Immature natural killer cell (primary cell): ENCODE data around the gene GRK6. TPM values are rescaled to one million over a fixed set of nuclear protein-coding genes. Genes with fewer than 3 reads are reported as not detected.

ENCODE experiments used
- DNase-seq, 3 donors: peaks; one replicate each; pipeline ENCODE4 v3.0.0; 2022; ENCODE audit warnings: mixed read lengths in 1 of 3
- H3K27ac Mint-ChIP-seq, 6 donors: one replicate each; pipeline ENCODE4 v1.8.0; 2020; ENCODE audit warnings: mixed read lengths in 6 of 6, mild to moderate bottlenecking in 5 of 6, inconsistent platforms in 4 of 6, moderate library complexity in 3 of 6
- H3K27me3 Mint-ChIP-seq, 3 donors: one replicate each; pipeline ENCODE4 v1.8.0; 2020 to 2021; ENCODE audit warnings: low read depth in 3 of 3, mild to moderate bottlenecking in 3 of 3, mixed read lengths in 3 of 3, moderate library complexity in 3 of 3, inconsistent platforms in 1 of 3
- H3K36me3 Mint-ChIP-seq, 3 donors: one replicate each; pipeline ENCODE4 v1.8.0; 2020; ENCODE audit warnings: mixed read lengths in 3 of 3, inconsistent platforms in 2 of 3, mild to moderate bottlenecking in 2 of 3
- H3K4me1 Mint-ChIP-seq, 2 donors: one replicate each; pipeline ENCODE4 v1.8.0; 2020; ENCODE audit warnings: inconsistent platforms in 2 of 2, mild to moderate bottlenecking in 2 of 2, mixed read lengths in 2 of 2, moderate library complexity in 1 of 2
- H3K4me3 Mint-ChIP-seq, 5 donors: one replicate each; pipeline ENCODE4 v1.8.0; 2020; ENCODE audit warnings: mild to moderate bottlenecking in 5 of 5, mixed read lengths in 5 of 5, inconsistent platforms in 3 of 5, moderate library complexity in 3 of 5
- H3K9me3 Mint-ChIP-seq, 6 donors: one replicate each; pipeline ENCODE4 v1.8.0; 2020; ENCODE audit warnings: mild to moderate bottlenecking in 6 of 6, mixed read lengths in 6 of 6, inconsistent platforms in 4 of 6, moderate library complexity in 3 of 6
- polyA plus RNA-seq, 3 donors: library from polyadenylated mRNA; unstranded; fragments of 300-500 nt; fragmentation: Illumina TruSeq; gene quantifications; one replicate each; pipeline ENCODE4 v1.2.3, GENCODE V29; 2021

Gene GRK6
- polyA plus RNA-seq, 3 donors from 2014 or later: 102 to 129 (median 103) TPM

DNA sequence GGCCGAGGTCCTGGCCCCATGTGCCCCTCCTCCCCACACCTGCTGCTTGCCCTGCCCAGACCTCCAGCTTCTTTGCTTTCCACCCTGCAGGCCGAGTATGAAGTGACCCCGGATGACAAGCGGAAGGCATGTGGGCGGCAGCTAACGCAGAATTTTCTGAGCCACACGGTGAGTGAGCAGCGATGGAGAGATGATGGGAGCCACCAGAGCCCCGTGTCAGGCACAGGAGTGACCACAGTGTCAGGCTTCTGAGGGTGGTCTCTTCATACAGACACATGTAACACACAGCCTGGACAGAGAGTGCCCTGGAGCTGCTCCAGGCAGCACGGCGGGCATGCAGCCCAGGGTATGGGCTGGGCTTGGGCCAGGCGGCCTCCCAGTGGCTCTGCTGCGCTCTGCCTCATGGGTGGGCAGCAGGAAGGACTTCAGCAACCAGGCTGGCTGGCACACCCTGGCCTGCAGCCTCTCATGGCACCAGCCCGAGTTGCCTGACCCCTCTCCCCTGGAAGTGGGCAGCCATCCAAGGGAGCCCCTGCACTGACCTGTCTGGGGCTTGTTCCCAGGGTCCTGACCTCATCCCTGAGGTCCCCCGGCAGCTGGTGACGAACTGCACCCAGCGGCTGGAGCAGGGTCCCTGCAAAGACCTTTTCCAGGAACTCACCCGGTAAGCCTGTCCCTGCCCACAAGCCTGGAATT, 5.8 kb downstream of the GRK6 start:
- peak overlapping the region; percentile 93 to 99 (median 97) for H3K27ac Mint-ChIP-seq
- no peak for DNase-seq
- peak overlapping the region; percentile 93 to 95 (median 94) for H3K4me3 Mint-ChIP-seq
- no peaks in the 10 kb centered on the region for H3K9me3 Mint-ChIP-seq
- peaks cover 9 to 16% (median 10%) of the 10 kb centered on the region in 3 donors for H3K27me3 Mint-ChIP-seq
- peaks cover 4 to 27% (median 8%) of the 10 kb centered on the region in 3 donors for H3K36me3 Mint-ChIP-seq
- peaks cover 78 to 86% of the 10 kb centered on the region in 2 donors for H3K4me1 Mint-ChIP-seq

DNA sequence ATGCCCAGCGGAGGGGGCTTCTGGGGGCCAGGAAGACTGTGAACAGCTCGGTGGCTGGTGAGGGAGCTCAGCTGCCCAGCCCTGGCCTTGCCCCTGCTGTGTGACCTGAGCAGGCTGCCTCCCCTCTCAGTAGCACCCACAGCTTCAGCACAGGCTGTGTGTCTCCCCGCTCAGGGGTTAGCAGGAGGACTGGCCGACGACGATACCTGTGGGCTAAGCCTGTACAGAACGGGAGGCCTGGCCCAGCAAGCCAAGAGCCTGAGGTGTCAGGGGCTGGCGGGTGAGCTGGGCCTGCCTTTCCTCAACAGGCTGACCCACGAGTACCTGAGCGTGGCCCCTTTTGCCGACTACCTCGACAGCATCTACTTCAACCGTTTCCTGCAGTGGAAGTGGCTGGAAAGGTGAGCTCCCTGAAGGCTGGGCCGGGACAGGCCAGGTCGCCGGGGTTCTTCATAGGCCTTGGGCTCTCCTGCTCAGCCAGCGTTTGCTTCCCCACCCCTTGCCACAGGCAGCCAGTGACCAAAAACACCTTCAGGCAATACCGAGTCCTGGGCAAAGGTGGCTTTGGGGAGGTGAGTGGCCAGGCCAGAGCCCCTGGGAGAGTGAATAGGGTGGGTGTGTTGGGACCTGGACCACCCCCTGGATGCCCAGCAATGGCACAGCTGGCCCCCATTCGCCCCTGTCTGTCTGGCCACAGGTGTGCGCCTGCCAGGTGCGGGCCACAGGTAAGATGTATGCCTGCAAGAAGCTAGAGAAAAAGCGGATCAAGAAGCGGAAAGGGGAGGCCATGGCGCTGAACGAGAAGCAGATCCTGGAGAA, 6.6 kb downstream of the GRK6 start:
- peaks cover 74 to 85% of the 10 kb centered on the region in 2 donors for H3K4me1 Mint-ChIP-seq
- peaks cover 9 to 16% (median 10%) of the 10 kb centered on the region in 3 donors for H3K27me3 Mint-ChIP-seq
- H3K27ac Mint-ChIP-seq: peak overlapping the region in 5 of 6 donors; percentile 74 to 86 (median 79)
- H3K4me3 Mint-ChIP-seq: peak overlapping the region; percentile 23 to 94 (median 54)
- no peaks in the 10 kb centered on the region for H3K9me3 Mint-ChIP-seq
- no peak for DNase-seq
- H3K36me3 Mint-ChIP-seq: peaks cover 5 to 33% (median 9%) of the 10 kb centered on the region in 3 donors

DNA sequence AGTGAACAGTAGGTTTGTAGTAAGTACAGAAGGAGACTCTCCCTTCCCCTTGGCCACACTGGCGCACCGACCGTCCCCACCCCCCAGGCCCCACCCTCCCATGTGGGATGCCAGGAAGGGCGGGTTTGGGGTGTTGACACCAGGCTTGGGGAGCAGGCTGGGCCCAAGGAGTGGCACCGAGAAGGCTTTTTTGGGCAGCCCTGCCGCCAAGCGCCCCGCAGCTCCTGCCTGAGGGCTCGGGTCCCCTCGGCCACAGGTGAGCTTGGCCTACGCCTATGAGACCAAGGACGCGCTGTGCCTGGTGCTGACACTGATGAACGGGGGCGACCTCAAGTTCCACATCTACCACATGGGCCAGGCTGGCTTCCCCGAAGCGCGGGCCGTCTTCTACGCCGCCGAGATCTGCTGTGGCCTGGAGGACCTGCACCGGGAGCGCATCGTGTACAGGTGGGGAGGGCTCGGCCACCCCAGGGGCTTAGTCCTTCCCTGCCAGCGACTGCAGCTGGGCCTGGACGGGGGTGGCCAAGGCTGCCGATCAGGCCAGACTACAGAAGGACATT, 7.3 kb downstream of the GRK6 start:
- no peak for DNase-seq
- peak overlapping the region in 4 of 5 donors; percentile 33 to 73 (median 44) for H3K4me3 Mint-ChIP-seq
- H3K27ac Mint-ChIP-seq: peak overlapping the region; percentile 71 to 90 (median 81)

DNA sequence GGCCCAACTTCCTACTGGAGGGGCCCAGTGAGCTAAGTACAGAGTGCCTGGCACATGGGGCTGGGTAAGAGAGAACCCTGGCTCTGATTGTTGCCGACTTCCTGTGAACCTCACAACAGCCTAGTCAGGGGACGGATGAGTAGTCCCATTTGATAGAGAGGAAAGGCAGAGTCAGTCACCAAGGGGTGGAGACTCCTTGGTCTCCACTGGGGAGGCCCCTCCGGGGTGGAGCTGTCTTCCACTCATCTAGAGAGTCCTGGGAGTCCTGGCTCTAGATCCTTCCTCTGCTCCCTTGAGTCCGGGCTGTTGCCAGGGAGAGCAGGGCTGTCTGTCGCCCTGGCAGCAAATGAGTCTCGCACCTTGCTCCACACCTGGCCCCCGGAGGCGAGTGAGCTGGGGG, 8.0 kb downstream of the GRK6 start:
- peaks cover 69 to 79% of the 10 kb centered on the region in 2 donors for H3K4me1 Mint-ChIP-seq
- peaks cover 4 to 16% (median 5%) of the 10 kb centered on the region in 3 donors for H3K27me3 Mint-ChIP-seq
- H3K36me3 Mint-ChIP-seq: peaks cover 10 to 43% (median 14%) of the 10 kb centered on the region in 3 donors
- H3K27ac Mint-ChIP-seq: peak overlapping the region; percentile 72 to 90 (median 82)
- H3K4me3 Mint-ChIP-seq: peak overlapping the region; percentile 55 to 75 (median 67)
- peak in 1 of 3 donors; percentile 38 for DNase-seq
- no peaks in the 10 kb centered on the region for H3K9me3 Mint-ChIP-seq

More for the DNA sequence above, 7.3 kb downstream of the GRK6 start:
- peaks cover 9 to 38% (median 13%) of the 10 kb centered on the region in 3 donors for H3K36me3 Mint-ChIP-seq
- peaks cover 73 to 79% of the 10 kb centered on the region in 2 donors for H3K4me1 Mint-ChIP-seq
- H3K27me3 Mint-ChIP-seq: peaks cover 9 to 16% (median 10%) of the 10 kb centered on the region in 3 donors
- no peaks in the 10 kb centered on the region for H3K9me3 Mint-ChIP-seq

DNA sequence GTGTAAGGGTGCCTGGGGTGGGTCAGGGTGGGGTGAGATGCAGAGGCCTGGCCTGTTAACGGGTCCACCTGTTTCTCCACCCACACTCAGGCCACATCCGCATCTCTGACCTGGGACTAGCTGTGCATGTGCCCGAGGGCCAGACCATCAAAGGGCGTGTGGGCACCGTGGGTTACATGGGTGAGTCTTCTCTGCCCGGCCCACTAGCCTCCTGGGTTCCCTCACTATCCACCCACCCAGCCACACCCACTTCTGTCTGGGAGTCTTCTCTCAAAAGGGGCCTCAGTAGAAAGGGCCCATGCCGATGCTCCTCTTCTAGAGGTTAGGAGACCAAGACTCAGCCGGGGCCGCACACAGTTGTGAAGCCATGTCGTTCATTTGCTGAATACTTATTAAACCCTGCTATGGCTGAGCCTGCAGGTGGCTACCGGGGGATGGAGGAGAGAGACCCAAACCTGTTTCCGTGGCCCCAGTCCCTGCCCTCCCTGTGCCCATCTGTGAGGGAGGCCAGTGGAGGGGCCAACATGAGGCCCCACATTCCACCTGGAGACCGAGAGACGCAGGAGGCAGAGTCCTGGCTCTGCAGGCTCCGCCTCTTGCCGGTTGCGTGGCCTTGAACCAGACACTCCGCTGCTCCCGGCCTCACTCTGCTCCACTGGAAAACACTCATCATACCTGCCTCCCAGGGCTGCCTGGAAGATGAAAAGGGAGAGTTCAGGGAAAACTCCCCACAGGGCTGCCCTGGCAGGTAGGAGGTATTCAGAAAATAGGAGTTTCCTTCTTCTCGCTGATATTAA, 8.7 kb downstream of the GRK6 start:
- peak overlapping the region; percentile 22 to 83 (median 73) for H3K27ac Mint-ChIP-seq
- H3K4me3 Mint-ChIP-seq: peak overlapping the region in 4 of 5 donors; percentile 53 to 73 (median 64)
- H3K27me3 Mint-ChIP-seq: peaks cover 4 to 13% (median 5%) of the 10 kb centered on the region in 3 donors
- H3K9me3 Mint-ChIP-seq: no peaks in the 10 kb centered on the region
- peak; percentile 49 to 51 (median 50) for DNase-seq
- H3K36me3 Mint-ChIP-seq: peaks cover 13 to 49% (median 21%) of the 10 kb centered on the region in 3 donors
- peaks cover 68 to 79% of the 10 kb centered on the region in 2 donors for H3K4me1 Mint-ChIP-seq

DNA sequence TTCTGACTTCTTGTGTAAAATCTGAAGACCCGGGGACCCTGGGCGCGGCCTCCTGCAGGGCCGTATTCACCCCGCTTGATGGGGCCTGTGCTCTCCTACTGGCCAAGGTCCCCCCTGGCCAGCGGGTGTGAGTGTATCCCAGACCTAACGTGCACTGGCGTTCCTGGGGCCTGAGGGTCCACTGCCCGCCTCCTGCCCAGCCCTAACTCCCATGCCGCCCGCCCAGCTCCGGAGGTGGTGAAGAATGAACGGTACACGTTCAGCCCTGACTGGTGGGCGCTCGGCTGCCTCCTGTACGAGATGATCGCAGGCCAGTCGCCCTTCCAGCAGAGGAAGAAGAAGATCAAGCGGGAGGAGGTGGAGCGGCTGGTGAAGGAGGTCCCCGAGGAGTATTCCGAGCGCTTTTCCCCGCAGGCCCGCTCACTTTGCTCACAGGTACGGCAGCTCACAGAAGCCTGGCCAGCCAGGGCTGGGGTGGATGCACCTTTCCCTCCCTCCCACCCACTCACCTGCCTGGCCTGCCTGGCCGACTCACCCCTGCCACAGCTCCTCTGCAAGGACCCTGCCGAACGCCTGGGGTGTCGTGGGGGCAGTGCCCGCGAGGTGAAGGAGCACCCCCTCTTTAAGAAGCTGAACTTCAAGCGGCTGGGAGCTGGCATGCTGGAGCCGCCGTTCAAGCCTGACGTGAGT, 9.5 kb downstream of the GRK6 start:
- Mint-ChIP-seq H3K4me1 (peaks cover 59 to 73% of the 10 kb centered on the region in 2 donors), H3K27me3 (peaks cover 4 to 9% (median 5%) of the 10 kb centered on the region in 3 donors), H3K9me3 (no peaks in the 10 kb centered on the region), H3K4me3 (no peak overlapping the region), H3K27ac (peak overlapping the region in 1 of 6 donors; percentile 72), H3K36me3 (peaks cover 13 to 53% (median 21%) of the 10 kb centered on the region in 3 donors)
- no peak for DNase-seq

DNA sequence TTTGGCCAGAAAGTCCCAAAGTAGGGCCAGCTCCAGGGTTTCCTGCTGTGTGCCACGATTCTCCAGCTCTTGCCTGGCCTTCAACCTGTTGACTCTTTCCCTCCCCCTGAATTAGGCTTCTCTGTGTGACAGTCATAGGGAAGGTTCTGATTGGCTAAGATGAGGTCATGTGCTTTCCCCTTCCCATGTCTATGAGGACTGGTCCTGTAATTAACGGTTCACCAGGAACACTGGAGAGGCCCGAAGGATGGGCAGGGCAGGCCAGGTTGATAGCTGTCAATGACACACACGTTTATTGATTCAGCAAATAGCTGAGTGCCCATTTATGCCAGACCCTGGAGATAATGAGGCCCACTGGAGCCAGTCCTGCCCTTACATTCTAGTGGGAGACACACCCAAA, 11.1 kb downstream of the GRK6 start:
- peaks cover 13 to 54% (median 21%) of the 10 kb centered on the region in 3 donors for H3K36me3 Mint-ChIP-seq
- no peak overlapping the region for H3K4me3 Mint-ChIP-seq
- H3K27me3 Mint-ChIP-seq: peaks cover 0 to 3% (median 1%) of the 10 kb centered on the region in 3 donors
- H3K27ac Mint-ChIP-seq: peak overlapping the region in 3 of 6 donors; percentile 48 to 57 (median 55)
- no peaks in the 10 kb centered on the region for H3K9me3 Mint-ChIP-seq
- peaks cover 48 to 59% of the 10 kb centered on the region in 2 donors for H3K4me1 Mint-ChIP-seq
- no peak for DNase-seq

DNA sequence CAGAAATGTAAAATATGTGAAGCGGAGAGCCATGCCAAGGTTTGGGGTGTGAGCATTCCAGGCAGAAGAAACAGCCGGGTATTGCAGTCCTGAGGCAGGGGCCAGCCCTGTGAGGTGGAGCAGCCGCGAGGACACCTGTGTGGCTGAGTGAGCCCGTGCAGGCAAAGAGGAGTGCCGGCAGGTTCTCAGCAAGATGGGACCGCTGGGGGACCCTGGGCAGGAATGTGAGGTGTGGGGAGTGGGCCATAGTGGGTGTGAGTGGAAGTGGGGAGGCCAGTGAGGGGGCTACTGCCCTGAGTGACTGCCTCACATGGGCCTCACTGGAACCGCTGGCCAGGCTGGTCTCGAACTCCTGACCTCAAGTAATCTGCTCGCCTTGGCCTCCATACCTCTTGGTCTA, 12.0 kb downstream of the GRK6 start:
- H3K4me1 Mint-ChIP-seq: peaks cover 41 to 52% of the 10 kb centered on the region in 2 donors
- peaks cover 0 to 3% (median 1%) of the 10 kb centered on the region in 3 donors for H3K27me3 Mint-ChIP-seq
- H3K9me3 Mint-ChIP-seq: no peaks in the 10 kb centered on the region
- peak overlapping the region in 4 of 6 donors; percentile 34 to 84 (median 49) for H3K27ac Mint-ChIP-seq
- DNase-seq: no peak
- peaks cover 13 to 54% (median 21%) of the 10 kb centered on the region in 3 donors for H3K36me3 Mint-ChIP-seq
- H3K4me3 Mint-ChIP-seq: no peak overlapping the region

DNA sequence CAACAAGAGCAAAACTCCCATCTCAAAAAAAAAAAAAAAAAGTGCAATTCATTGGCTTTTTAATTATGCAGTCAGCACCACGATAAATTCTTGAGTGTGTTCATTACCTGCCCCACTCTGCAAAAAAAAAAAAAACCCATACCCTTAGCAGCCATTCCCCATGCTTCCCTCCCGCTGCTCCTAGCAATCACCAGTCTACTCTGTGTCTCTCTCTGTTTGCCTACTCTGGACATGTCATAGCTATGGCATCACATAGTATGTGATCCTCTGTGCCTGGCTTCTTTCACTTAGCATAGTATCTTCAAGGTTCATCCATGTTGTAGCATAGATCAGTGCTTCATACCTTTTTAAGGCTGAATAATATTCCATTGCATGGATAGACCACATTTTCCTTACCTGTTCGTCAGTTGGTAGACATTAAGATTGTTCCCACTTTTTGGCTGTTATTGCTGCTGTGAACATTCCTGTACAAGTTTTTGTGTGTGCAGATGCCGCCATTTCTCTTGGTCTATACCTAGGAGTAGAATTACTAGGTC, 13.1 kb downstream of the GRK6 start:
- Mint-ChIP-seq H3K27me3 (peaks cover 0 to 1% (median 0%) of the 10 kb centered on the region in 3 donors), H3K27ac (peak overlapping the region; percentile 64 to 84 (median 70)), H3K36me3 (peaks cover 9 to 50% (median 21%) of the 10 kb centered on the region in 3 donors), H3K9me3 (no peaks in the 10 kb centered on the region), H3K4me3 (no peak overlapping the region), H3K4me1 (peaks cover 41 to 47% of the 10 kb centered on the region in 2 donors)
- DNase-seq: no peak

DNA sequence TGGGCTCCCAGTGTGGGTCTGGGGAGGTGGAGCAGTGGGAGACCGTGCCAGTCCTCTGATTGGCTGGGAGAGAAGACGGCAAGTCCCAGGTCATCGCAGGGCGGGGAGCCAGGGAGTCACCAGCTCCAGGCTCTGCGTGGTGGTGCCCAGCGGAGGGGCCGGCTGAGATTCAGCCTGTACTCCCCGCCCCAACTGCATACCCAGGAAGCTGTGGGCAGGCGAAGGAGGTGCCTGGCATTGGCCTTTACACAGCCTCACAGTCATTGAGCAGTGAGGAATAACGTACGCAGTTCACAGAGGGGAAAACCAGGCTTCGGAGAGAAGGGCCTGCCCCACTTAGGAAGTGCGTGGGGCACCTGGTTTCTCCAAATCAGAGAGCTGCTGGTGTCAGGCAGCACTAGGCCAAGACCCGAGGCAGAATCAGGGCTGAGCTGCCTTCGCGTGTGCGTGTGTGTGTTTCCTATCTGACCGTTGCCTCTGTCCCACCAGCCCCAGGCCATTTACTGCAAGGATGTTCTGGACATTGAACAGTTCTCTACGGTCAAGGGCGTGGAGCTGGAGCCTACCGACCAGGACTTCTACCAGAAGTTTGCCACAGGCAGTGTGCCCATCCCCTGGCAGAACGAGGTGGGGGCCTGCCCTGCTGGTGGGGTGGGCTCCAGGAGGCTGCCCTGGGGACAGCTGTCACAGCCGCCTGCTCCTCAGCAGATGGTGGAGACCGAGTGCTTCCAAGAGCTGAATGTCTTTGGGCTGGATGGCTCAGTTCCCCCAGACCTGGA, 13.9 kb downstream of the GRK6 start:
- no peak overlapping the region for H3K4me3 Mint-ChIP-seq
- peaks cover 0 to 6% (median 4%) of the 10 kb centered on the region in 3 donors for H3K27me3 Mint-ChIP-seq
- peaks cover 9 to 44% (median 21%) of the 10 kb centered on the region in 3 donors for H3K36me3 Mint-ChIP-seq
- no peaks in the 10 kb centered on the region for H3K9me3 Mint-ChIP-seq
- no peak for DNase-seq
- peak overlapping the region; percentile 64 to 84 (median 70) for H3K27ac Mint-ChIP-seq
- H3K4me1 Mint-ChIP-seq: peaks cover 43 to 47% of the 10 kb centered on the region in 2 donors

DNA sequence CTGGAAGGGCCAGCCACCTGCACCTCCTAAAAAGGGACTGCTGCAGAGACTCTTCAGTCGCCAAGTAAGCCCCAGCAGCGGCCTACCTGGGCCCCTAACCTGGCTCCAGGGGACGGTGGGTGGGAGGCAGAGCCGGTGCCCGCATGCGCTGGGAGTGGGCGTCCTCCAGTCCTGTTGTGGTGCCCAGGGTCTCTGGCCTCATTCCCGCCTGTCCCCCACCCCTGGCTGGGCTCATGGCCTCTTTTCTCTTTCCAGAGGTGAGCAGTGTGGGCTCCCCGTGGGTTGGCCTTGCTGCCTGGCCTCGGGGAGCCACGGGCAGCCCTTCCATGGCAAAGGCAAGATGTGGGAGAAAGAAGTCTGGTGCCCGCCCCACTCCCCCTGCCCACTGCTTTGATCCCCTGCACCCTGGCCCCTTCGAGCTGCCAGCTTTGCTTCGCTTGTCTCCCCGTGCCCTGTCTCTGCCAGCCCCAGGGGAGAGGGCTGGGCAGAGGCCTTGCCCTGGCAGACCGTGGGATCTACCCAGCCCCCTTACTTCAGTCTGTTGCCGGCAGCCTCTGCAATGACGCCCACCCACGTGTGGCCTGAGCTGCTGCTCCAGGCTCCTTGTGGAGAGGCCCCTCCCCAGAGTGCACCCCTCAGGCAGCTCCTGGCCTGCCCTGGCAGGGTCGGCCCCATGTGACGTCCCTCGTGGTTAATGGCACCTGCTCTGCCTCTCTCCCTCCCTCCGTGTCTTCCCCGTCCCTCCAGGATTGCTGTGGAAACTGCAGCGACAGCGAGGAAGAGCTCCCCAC, 14.7 kb downstream of the GRK6 start:
- peaks cover 49 to 51% of the 10 kb centered on the region in 2 donors for H3K4me1 Mint-ChIP-seq
- peaks cover 4 to 14% (median 10%) of the 10 kb centered on the region in 3 donors for H3K27me3 Mint-ChIP-seq
- DNase-seq: no peak
- peak overlapping the region in 2 of 6 donors; percentile 34 to 35 for H3K27ac Mint-ChIP-seq
- no peak overlapping the region for H3K4me3 Mint-ChIP-seq
- H3K9me3 Mint-ChIP-seq: no peaks in the 10 kb centered on the region
- H3K36me3 Mint-ChIP-seq: peaks cover 9 to 38% (median 21%) of the 10 kb centered on the region in 3 donors
